GM13977 (cell line): Measurements from ENCODE around the gene ADGRE1.
A peak's percentile ranks its signal among the peaks of the same experiment; 100 is the strongest.

Experiments
- DNase-seq: peaks from one replicate; pipeline ENCODE4 v3.0.0; 2012; ENCODE audit warnings: low spot score
- in situ Hi-C: fragments of 300-500 bp; cut with MboI; formaldehyde crosslinking; loops from one replicate; pipeline ENCODE4 v1.12.0; 2022; ENCODE audit warnings: low sequenced_read_pairs, low pct_unique_long_range_greater_than_20kb, mixed read lengths, inconsistent platforms; ENCODE audit not compliant: unreplicated experiment
- TF ChIP-seq, protein P1 (sequence below): IDR thresholded peaks from 2 replicates; pipeline ENCODE4 v1.5.1; 2012; ENCODE audit warnings: mild to moderate bottlenecking, control low read depth; ENCODE audit not compliant: insufficient read depth; ENCODE audit errors: extremely low read depth, missing control alignments

Gene ADGRE1

GRCh38 chr19:6911523-6911922, 24.1 kb downstream of the ADGRE1 start:
- TF ChIP-seq, protein P1, sequence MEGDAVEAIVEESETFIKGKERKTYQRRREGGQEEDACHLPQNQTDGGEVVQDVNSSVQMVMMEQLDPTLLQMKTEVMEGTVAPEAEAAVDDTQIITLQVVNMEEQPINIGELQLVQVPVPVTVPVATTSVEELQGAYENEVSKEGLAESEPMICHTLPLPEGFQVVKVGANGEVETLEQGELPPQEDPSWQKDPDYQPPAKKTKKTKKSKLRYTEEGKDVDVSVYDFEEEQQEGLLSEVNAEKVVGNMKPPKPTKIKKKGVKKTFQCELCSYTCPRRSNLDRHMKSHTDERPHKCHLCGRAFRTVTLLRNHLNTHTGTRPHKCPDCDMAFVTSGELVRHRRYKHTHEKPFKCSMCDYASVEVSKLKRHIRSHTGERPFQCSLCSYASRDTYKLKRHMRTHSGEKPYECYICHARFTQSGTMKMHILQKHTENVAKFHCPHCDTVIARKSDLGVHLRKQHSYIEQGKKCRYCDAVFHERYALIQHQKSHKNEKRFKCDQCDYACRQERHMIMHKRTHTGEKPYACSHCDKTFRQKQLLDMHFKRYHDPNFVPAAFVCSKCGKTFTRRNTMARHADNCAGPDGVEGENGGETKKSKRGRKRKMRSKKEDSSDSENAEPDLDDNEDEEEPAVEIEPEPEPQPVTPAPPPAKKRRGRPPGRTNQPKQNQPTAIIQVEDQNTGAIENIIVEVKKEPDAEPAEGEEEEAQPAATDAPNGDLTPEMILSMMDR, result no peak
- in situ Hi-C loops, result no loop called here
- no peak for DNase-seq

- DNase-seq, result no peak
- in situ Hi-C loops, result no loop called here
- TF ChIP-seq, protein P1, result no peak
Observed at GRCh38 chr19:6914321-6914720, 26.9 kb downstream of the ADGRE1 start.

- TF ChIP-seq, protein P1, result no peak
- no peak for DNase-seq
- in situ Hi-C loops, result no loop called here
Observed at GRCh38 chr19:6916952-6917351, 29.6 kb downstream of the ADGRE1 start.

DNA sequence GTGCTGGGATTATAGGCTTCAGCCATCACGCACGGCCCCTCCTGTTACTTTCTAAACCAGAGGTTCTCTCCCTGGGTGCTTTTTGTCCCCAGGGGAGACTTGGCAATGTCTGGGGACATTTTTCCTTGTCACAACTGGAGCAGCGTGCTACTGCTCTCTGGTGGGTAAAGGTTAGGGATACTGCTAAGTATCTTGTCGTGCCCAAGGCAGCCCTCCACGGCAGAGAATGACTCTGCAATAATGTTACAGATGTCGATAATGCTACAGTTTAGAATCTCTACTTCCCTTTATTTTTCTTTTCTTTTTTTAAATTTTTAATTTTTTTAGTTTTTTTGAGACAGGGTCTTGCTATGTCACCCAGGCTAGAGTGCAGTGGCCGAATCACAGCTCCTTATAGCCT, 38.0 kb downstream of the ADGRE1 start:
- in situ Hi-C loops, result no loop called here
- TF ChIP-seq, protein P1, result no peak
- no peak for DNase-seq

DNA sequence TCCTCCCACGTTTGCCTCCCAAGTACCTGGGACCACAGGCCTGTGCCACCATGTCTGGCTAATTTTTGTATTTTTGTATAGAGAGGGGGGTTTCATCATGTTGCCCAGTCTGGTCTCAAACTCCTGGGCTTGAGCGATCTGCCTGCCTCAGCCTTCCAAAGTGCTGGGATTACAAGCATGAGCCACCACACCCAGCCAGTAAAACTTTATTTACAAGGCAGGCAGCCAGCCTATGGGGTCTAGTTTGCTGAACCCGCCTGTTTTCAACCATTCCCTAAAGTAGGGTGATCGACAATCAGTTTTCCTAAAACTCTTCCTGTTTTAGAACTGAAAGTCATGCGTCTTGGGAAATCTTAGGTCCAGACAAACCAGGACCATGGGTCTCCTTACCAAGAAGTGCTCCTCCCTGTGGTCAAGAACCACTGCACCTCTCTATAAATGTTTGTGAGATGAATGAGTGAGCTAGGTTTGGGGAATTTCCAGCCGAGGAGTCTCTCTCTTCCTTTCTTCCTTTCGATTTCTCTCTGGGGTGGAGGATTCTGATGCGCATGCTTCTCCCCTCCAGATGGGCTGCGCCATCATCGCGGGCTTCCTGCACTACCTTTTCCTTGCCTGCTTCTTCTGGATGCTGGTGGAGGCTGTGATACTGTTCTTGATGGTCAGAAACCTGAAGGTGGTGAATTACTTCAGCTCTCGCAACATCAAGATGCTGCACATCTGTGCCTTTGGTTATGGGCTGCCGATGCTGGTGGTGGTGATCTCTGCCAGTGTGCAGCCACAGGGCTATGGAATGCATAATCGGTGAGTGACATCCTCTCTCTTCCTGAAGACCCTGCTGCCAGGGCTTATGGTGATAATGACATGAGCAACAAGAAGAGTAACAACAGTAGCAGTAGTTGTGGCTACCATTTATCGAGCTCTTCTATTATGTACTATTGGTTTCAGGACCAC, 38.7 kb downstream of the ADGRE1 start:
- peak; percentile 54 for DNase-seq
- TF ChIP-seq, protein P1, result peak; percentile 18
- in situ Hi-C loops, result no loop called here

- TF ChIP-seq, protein P1, result no peak
- in situ Hi-C loops, result no loop called here
- DNase-seq, result no peak
Observed at GRCh38 chr19:6930190-6930589, 42.8 kb downstream of the ADGRE1 start.
